Spleen (tissue), 11 donors: ENCODE measurements around the gene CYB561. TPM values are rescaled to one million over a fixed set of nuclear protein-coding genes. Genes with fewer than 3 reads are reported as not detected.

Experiments used
- DNase-seq: peaks from one replicate; pipeline ENCODE4 v3.0.0-alpha.2; 2020
- H3K27ac ChIP-seq, 8 donors: fragments of 200-600 bp; sonication (generic) in 7 of 8; 1 replicate in 4 of 8; 2 replicates in 4 of 8; pipeline versions ENCODE4 v1.5.0 to v1.8.0; 2016 to 2021; ENCODE audit warnings: inconsistent platforms in 4 of 8, mild to moderate bottlenecking in 4 of 8, moderate library complexity in 1 of 8
- H3K27me3 ChIP-seq, 7 donors: fragments of 200-600 bp; sonication (generic) in 6 of 7; replicated peaks in 1 of 7; 1 replicate in 4 of 7; 2 replicates in 3 of 7; pipeline versions ENCODE4 v1.5.0 to v1.8.0; 2016 to 2021; ENCODE audit warnings: inconsistent platforms in 3 of 7, mild to moderate bottlenecking in 1 of 7
- H3K36me3 ChIP-seq, 6 donors: fragments of 200-600 bp; sonication (generic) in 5 of 6; 1 replicate in 4 of 6; 2 replicates in 2 of 6; pipeline versions ENCODE4 v1.5.0 to v1.8.0; 2016 to 2021; ENCODE audit warnings: inconsistent platforms in 2 of 6
- H3K4me1 ChIP-seq, 6 donors: fragments of 200-600 bp; sonication (generic) in 5 of 6; 1 replicate in 3 of 6; 2 replicates in 3 of 6; pipeline versions ENCODE4 v1.5.0 to v1.8.0; 2016 to 2021; ENCODE audit warnings: inconsistent platforms in 3 of 6
- H3K4me3 ChIP-seq, 8 donors: fragments of 200-600 bp; sonication (generic) in 7 of 8; 1 replicate in 4 of 8; 2 replicates in 4 of 8; pipeline versions ENCODE4 v1.5.0 to v1.8.0; 2016 to 2021; ENCODE audit warnings: inconsistent platforms in 4 of 8, mild to moderate bottlenecking in 4 of 8, moderate library complexity in 2 of 8
- H3K9me3 ChIP-seq, 8 donors: fragments of 200-600 bp; sonication (generic) in 7 of 8; 1 replicate in 4 of 8; 2 replicates in 4 of 8; pipeline versions ENCODE4 v1.5.0 to v1.8.0; 2016 to 2021; ENCODE audit warnings: inconsistent platforms in 4 of 8
- CTCF ChIP-seq, 11 experiments: fragments of 200-600 bp in 7 of 11; fragments of 450-650 bp in 4 of 11; sonication (generic) in 4 of 11; IDR thresholded peaks in 8 of 11; conservative IDR thresholded peaks in 3 of 11; 1 replicate in 7 of 11; 2 replicates in 4 of 11; pipeline versions ENCODE4 v1.4.0 to v1.8.0; 2016 to 2021; ENCODE audit warnings: antibody characterized with exemption in 11 of 11, inconsistent platforms in 4 of 11, mild to moderate bottlenecking in 1 of 11
- POLR2A ChIP-seq, 3 donors: fragments of 450-650 bp; IDR thresholded peaks; one replicate each; pipeline ENCODE4 v1.5.1; 2017; ENCODE audit warnings: antibody characterized with exemption in 3 of 3, mild to moderate bottlenecking in 1 of 3
- POLR2AphosphoS5 ChIP-seq, 3 donors: sonication (generic); formaldehyde crosslinking; IDR thresholded peaks; one replicate each; pipeline ENCODE4 v1.5.1; 2017; ENCODE audit warnings: antibody characterized with exemption in 3 of 3
- WGBS, 5 donors: extraction: QIAGEN DNeasy Blood & Tissue Kit in 3 of 5; methylation state at CpG; one replicate each; pipeline versions ENCODE4 v1.1.5 to v1.1.7; 2013 to 2018; 5-methylcytosine and 5-hydroxymethylcytosine counted together
- intact Hi-C: fragments of 100-400 bp; cut with DNase I; formaldehyde crosslinking; loops from one replicate; pipeline ENCODE4 v1.15.0; 2023; ENCODE audit warnings: low total_unique reads
- polyA plus RNA-seq, 3 donors: library from polyadenylated mRNA; stranded (reverse); fragments of 200-250 nt; gene quantifications; one replicate each; pipeline ENCODE4 v1.2.1, GENCODE V29; 2013
- total RNA-seq, 7 donors: library from RNA; depleted of rRNA in 3 of 7; stranded (reverse); fragments of >200 nt in 3 of 7; fragmentation: NEBNext Ultra II Directional in 4 of 7; extraction: Animal tissue kit (Norgen Biotek cat#: 25700) in 4 of 7; gene quantifications; one replicate each; pipeline versions ENCODE4 v1.1.0 to v1.2.1, GENCODE V29; 2016 to 2021
- donor health status: healthy with polysubstance abuse.
- donor health status: DM: no; HTN: no; CAD: no; lungs with moderate emphysema.
- donor health status: DM: no; HTN: no; CAD: no.
- donor health status: Bipolar disorder and iron deficiency.
- donor health status: healthy.
- donor health status: DM: no; HTN: no; CAD: no.
- donor health status: DM: yes; HTN: yes; CAD: no.

The CYB561 gene
- total and polyA plus RNA-seq, 10 donors = 2.6 to 36.4 (median 12.6) TPM

DNA sequence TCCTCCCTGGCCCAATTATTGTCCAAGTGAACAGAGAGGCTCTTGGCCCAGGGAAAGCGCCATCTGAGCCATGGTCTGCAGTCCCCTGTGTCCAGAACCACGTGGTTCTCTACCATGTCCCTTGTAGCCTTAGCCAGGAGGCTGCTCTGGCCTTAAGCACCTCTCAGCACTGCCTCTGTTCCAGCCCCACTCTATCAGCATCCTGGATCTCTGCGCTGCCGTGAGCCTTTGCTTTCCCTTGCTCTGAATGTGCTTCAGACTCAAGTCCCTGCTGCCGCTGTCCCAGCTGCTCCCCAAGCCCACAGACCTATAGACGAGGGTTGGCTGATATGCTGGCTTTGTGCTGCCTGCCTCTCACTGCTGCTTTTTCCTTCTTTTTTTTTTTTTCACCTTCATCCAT is 33.9 kb downstream of the CYB561 start:
- DNase-seq = no peak
- Histone ChIP-seq H3K36me3 (peaks cover 0 to 60% (median 7%) of the 10 kb centered on the region in 6 donors), H3K27me3 (no peaks in the 10 kb centered on the region), H3K4me3 (no peak overlapping the region), H3K9me3 (no peaks in the 10 kb centered on the region), H3K4me1 (no peaks in the 10 kb centered on the region), H3K27ac (no peak overlapping the region)
- 85 to 97% (median 91%) methylated on average over 6 of the region's 6 CpGs for WGBS, 5 donors
- intact Hi-C loops = no loop called here
- TF ChIP-seq POLR2A (IDR thresholded peaks at IDR 0.05) = no peak
- TF ChIP-seq POLR2AphosphoS5 (IDR thresholded peaks at IDR 0.05) = no peak
- TF ChIP-seq CTCF (IDR thresholded peaks at IDR 0.05 in 8 of 11, conservative IDR thresholded peaks at IDR 0.05 in 3 of 11) = no peak

- Histone ChIP-seq H3K9me3 (no peaks in the 10 kb centered on the region), H3K4me3 (no peak overlapping the region), H3K36me3 (peaks cover 0 to 29% (median 7%) of the 10 kb centered on the region in 6 donors), H3K27ac (no peak overlapping the region), H3K27me3 (no peaks in the 10 kb centered on the region), H3K4me1 (peaks cover 0 to 8% (median 0%) of the 10 kb centered on the region in 6 donors)
- TF ChIP-seq POLR2AphosphoS5 (IDR thresholded peaks at IDR 0.05) (no peak), CTCF (IDR thresholded peaks at IDR 0.05 in 8 of 11, conservative IDR thresholded peaks at IDR 0.05 in 3 of 11) (no peak), POLR2A (IDR thresholded peaks at IDR 0.05) (no peak)
- intact Hi-C loops = loop anchor here (5.0 to 10.0 kb wide), 2 partner anchors 323 to 706 kb away; no protein-coding TSS in a partner anchor
- DNase-seq = no peak
- WGBS, 5 donors = 92 to 96% (median 93%) methylated on average over 7 of the region's 7 CpGs
These were observed 38.3 kb downstream of the CYB561 start for GRCh38 chr17:63407741-63408330.

- peaks cover 0 to 8% (median 0%) of the 10 kb centered on the region in 6 donors for H3K4me1 ChIP-seq
- intact Hi-C loops = loop anchor here (5.0 to 10.0 kb wide), 2 partner anchors 322 to 705 kb away; no protein-coding TSS in a partner anchor
- H3K9me3 ChIP-seq = no peaks in the 10 kb centered on the region
- no peak for DNase-seq
- no peaks in the 10 kb centered on the region for H3K27me3 ChIP-seq
- H3K4me3 ChIP-seq = no peak overlapping the region
- H3K27ac ChIP-seq = no peak overlapping the region
- TF ChIP-seq POLR2A (IDR thresholded peaks at IDR 0.05) (no peak), POLR2AphosphoS5 (IDR thresholded peaks at IDR 0.05) (no peak), CTCF (IDR thresholded peaks at IDR 0.05 in 8 of 11, conservative IDR thresholded peaks at IDR 0.05 in 3 of 11) (peak; percentile 43 to 85 (median 80))
- WGBS, 5 donors = 30 to 64% (median 39%) methylated on average over 4 of the region's 4 CpGs
- H3K36me3 ChIP-seq = peaks cover 0 to 19% (median 3%) of the 10 kb centered on the region in 6 donors
These were observed 39.3 kb downstream of the CYB561 start for GRCh38 chr17:63406689-63407330.

GRCh38 chr17:63405741-63406261 is 40.3 kb downstream of the CYB561 start:
- Histone ChIP-seq H3K27me3 (no peaks in the 10 kb centered on the region), H3K4me1 (peaks cover 0 to 8% (median 0%) of the 10 kb centered on the region in 6 donors), H3K9me3 (no peaks in the 10 kb centered on the region), H3K36me3 (peaks cover 0 to 17% (median 0%) of the 10 kb centered on the region in 6 donors), H3K4me3 (no peak overlapping the region), H3K27ac (no peak overlapping the region)
- peak; percentile 20 to 74 (median 63) for TF ChIP-seq CTCF (IDR thresholded peaks at IDR 0.05 in 8 of 11, conservative IDR thresholded peaks at IDR 0.05 in 3 of 11)
- no peak for TF ChIP-seq POLR2A (IDR thresholded peaks at IDR 0.05)
- no peak for TF ChIP-seq POLR2AphosphoS5 (IDR thresholded peaks at IDR 0.05)
- intact Hi-C loops = loop anchor here (5.0 to 10.0 kb wide), 2 partner anchors 321 to 704 kb away; no protein-coding TSS in a partner anchor
- whole genome bisulfite sequencing, 5 donors = 77 to 90% (median 84%) methylated on average over 6 of the region's 6 CpGs
- no peak for DNase-seq
